Adipocyte (in vitro differentiated cells): ENCODE results near the gene MORF4L1.
"Not testable (repeated sequence)": the region's sequence is repeated elsewhere in the genome, so short reads cannot be mapped to it uniquely, and the experiment has no call there.

Experiments
- DNase-seq: peaks from one replicate; pipeline ENCODE4 v3.0.0-alpha.2; 2015; ENCODE audit warnings: low read depth
- H3K27me3 ChIP-seq: replicated peaks from 2 replicates; pipeline ENCODE4 v1.7.0; 2013; ENCODE audit warnings: mild to moderate bottlenecking, low read length, moderate library complexity; ENCODE audit not compliant: control insufficient read depth, insufficient read depth
- H3K36me3 ChIP-seq: 2 replicates; pipeline ENCODE4 v1.7.0; 2013; ENCODE audit warnings: low read length, mild to moderate bottlenecking, moderate library complexity; ENCODE audit not compliant: control insufficient read depth, insufficient read depth, severe bottlenecking
- H3K4me1 ChIP-seq: 2 replicates; pipeline ENCODE4 v1.7.0; 2013; ENCODE audit warnings: mild to moderate bottlenecking, low read length, moderate library complexity; ENCODE audit not compliant: control insufficient read depth, insufficient read depth
- H3K4me3 ChIP-seq: 2 replicates; pipeline ENCODE4 v1.7.0; 2013; ENCODE audit warnings: mild to moderate bottlenecking, low read length, moderate library complexity
- H3K9ac ChIP-seq: 2 replicates; pipeline ENCODE4 v1.7.0; 2013; ENCODE audit warnings: mild to moderate bottlenecking, low read length, moderate library complexity
- H3K9me3 ChIP-seq: 2 replicates; pipeline ENCODE4 v1.7.0; 2013; ENCODE audit warnings: mild to moderate bottlenecking, low read length, moderate library complexity; ENCODE audit not compliant: control insufficient read depth

Gene MORF4L1

DNA sequence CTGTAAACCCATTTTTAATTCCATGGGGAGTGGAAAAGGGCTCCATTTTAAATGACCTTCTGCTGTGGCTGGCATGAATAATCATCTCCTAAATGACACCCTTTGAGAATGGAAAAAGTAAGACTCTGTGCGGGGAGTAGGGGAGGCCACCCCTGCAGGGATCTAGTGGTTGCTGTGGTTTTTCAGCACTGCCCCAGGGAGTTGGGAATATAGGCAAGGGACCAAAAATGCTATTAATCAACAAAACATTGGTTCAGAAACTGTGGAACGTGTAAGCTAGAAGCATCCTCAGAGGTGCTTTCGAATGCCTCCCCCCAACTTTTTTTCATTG is 31.3 kb upstream of the MORF4L1 start:
- Histone ChIP-seq H3K4me3 (peak overlapping the region; percentile 44), H3K9ac (no peak overlapping the region)

DNA sequence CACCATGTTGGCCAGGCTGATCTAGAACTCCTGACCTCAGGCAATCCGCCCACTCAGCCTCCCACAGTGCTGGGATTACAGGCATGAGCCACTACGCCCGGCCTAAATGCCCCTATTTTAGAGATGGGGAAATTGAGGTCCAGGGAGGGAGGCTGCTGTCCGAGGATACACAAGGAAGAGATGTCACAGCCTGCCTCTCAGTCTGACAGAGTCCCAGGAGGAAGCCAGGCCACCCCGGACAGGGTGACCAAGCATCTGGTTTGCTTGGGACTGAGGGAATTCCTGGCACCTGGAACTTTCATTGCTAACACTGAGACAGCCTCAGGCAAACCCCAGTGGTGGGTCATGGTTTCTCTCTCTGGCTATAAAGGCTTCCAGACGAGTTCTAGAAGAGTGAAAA is 30.8 kb upstream of the MORF4L1 start:
- Histone ChIP-seq H3K9ac (no peak overlapping the region), H3K27me3 (no peaks in the 10 kb centered on the region), H3K4me3 (no peak overlapping the region), H3K36me3 (no peaks in the 10 kb centered on the region), H3K9me3 (no peaks in the 10 kb centered on the region), H3K4me1 (peaks cover 25% of the 10 kb centered on the region)
- no peak for DNase-seq

More for the DNA sequence above, 31.3 kb upstream of the MORF4L1 start:
- H3K4me1 ChIP-seq, result peaks cover 25% of the 10 kb centered on the region
- peak; percentile 31 for DNase-seq
- no peaks in the 10 kb centered on the region for H3K9me3 ChIP-seq
- H3K36me3 ChIP-seq, result no peaks in the 10 kb centered on the region
- no peaks in the 10 kb centered on the region for H3K27me3 ChIP-seq

DNA sequence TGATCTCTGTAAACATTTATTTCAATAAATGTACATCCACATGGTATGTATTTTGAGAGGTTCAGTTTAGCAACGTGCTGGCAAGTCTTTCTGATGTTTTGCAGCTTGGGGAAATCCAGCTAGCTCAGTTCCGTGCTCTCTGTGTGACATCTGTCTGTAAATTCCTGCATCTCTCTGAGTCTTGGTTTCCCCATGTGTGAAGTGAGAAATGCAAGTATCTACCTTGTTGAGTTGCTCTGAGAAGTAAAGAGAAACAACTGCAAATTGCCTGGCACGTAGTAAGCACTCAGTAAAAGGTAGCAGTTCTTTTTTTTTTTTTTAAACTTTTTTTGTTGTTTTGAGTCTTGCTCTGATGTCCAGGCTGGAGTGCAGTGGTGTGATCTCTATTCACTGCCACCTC is 30.2 kb upstream of the MORF4L1 start:
- Histone ChIP-seq H3K4me3 (no peak overlapping the region), H3K9me3 (no peaks in the 10 kb centered on the region), H3K36me3 (no peaks in the 10 kb centered on the region), H3K27me3 (no peaks in the 10 kb centered on the region), H3K9ac (no peak overlapping the region), H3K4me1 (peaks cover 25% of the 10 kb centered on the region)
- DNase-seq, result no peak

DNA sequence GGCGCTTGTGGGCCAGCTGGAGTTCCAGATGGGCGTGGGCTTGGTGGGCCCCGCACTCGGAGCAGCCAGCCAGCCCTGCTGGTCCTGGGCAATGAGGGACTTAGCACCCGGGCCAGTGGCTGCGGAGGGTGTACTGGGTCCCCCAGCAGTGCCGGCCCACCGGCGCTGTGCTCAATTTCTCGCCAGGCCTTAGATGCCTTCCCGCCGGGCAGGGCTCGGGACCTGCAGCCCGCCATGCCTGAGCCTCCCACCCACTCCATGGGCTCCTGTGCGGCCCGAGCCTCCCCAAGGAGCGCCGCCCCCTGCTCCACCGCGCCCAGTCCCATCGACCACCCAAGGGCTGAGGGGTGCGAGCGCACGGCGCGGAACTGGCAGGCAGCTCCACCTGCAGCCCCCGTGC is 25.8 kb upstream of the MORF4L1 start:
- H3K9me3 ChIP-seq, H3K9ac ChIP-seq, H3K27me3 ChIP-seq, H3K36me3 ChIP-seq, DNase-seq, H3K4me3 ChIP-seq, H3K4me1 ChIP-seq: not testable (repeated sequence)

DNA sequence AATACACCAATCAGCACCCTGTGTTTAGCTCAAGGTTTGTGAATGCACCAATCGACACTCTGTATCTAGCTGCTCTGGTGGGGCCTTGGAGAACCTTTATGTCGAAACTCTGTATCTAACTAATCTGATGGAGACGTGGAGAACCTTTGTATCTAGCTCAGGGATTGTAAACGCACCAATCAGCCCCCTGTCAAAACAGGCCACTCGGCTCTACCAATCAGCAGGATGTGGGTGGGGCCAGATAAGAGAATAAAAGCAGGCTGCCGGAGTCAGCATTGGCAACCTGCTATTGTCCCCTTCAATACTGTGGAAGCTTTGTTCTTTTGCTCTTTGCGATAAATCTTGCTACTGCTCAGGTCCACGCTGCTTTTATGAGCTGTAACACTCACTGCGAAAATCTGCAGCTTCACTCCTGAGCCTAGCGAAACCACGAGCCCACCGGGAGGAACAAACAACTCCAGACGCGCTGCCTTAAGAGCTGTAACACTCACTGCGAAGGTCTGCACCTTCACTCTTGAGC is 25.2 kb upstream of the MORF4L1 start:
- not testable (repeated sequence) for DNase-seq, H3K4me1 ChIP-seq, H3K27me3 ChIP-seq, H3K4me3 ChIP-seq, H3K36me3 ChIP-seq, H3K9me3 ChIP-seq, H3K9ac ChIP-seq

DNA sequence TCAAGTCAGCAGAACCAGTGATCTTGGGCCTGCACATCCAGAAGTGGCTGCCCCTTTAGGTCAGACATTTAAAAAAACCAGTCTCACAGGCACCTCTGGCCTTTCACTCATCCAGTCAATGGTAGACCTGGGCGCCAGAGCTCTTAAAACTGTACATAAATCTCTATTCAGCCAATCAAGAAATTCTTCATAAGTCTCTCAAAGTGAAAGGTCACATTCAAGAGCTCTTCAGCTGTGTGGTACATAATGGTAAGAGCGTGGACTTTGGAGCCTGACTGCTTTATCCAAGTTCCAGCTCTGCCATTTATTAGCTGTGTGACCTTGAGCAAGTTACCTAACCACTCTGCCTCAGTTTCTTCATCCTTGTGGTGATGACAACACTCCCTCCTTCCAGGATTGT is 22.3 kb upstream of the MORF4L1 start:
- DNase-seq, result no peak
- Histone ChIP-seq H3K4me3 (no peak overlapping the region), H3K36me3 (no peaks in the 10 kb centered on the region), H3K4me1 (peaks cover 6% of the 10 kb centered on the region), H3K9me3 (no peaks in the 10 kb centered on the region), H3K9ac (no peak overlapping the region), H3K27me3 (no peaks in the 10 kb centered on the region)

DNA sequence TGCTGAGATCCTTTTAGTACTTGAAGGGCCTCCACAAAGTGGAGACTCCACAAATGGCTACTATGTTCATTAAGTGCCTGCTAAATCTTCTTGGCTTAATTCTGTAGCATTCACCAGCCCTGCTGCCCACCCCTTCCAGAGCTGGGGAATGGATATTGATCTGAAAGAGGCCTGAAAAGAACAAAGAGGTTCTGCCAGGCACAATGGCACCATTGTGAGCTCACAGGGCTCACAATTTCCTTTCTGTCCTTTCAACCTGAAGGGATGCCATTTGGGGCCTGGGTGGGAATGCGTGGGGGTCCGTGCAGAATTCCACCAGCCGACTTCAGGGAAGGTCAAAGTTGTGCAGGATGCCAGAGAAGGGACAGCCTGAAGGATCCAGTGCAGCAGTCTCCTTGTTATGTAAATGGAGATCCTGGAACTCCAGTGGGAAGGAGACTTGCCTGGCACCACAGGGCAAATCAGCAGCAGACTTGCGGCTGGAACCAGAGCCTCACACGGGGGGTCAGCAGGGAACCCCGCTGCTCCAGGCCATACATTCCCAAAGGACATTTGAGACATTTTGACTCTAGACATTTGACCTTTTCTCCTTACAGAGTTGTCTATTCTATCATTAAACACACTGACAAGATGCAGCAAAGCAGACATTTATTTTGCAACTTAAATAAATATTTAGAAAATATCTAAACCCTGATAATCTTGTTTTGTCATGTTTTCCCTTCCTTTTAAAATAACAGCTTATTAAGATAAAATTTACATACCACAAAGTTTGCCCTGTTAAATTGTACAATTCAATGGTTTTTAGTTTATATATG is 21.5 kb upstream of the MORF4L1 start:
- no peaks in the 10 kb centered on the region for H3K9me3 ChIP-seq
- no peaks in the 10 kb centered on the region for H3K27me3 ChIP-seq
- DNase-seq, result no peak
- H3K4me3 ChIP-seq, result no peak overlapping the region
- H3K4me1 ChIP-seq, result peaks cover 7% of the 10 kb centered on the region
- no peak overlapping the region for H3K9ac ChIP-seq
- no peaks in the 10 kb centered on the region for H3K36me3 ChIP-seq

DNA sequence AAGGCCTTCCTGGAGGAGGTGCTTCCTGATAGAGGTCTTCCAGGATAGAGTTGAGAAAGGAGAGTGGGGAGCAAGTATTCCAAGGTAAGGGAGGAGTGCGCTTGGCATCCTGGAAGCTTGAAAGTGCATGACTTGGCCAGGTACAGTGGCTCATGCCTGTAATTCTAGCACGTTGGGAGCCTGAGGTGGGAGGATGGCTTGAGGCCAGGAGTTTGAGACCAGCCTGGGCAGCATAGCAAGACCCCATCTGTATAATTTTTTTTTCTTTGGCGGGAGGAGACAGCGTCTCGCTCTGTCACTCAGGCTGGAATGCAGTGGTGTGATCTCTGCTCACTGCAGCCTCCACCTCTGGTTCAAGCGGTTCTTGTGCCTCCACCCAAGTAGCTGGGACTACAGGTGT is 19.2 kb upstream of the MORF4L1 start:
- Histone ChIP-seq H3K36me3 (no peaks in the 10 kb centered on the region), H3K27me3 (no peaks in the 10 kb centered on the region), H3K4me1 (peaks cover 7% of the 10 kb centered on the region), H3K9ac (no peak overlapping the region), H3K9me3 (no peaks in the 10 kb centered on the region), H3K4me3 (no peak overlapping the region)
- DNase-seq, result no peak

DNA sequence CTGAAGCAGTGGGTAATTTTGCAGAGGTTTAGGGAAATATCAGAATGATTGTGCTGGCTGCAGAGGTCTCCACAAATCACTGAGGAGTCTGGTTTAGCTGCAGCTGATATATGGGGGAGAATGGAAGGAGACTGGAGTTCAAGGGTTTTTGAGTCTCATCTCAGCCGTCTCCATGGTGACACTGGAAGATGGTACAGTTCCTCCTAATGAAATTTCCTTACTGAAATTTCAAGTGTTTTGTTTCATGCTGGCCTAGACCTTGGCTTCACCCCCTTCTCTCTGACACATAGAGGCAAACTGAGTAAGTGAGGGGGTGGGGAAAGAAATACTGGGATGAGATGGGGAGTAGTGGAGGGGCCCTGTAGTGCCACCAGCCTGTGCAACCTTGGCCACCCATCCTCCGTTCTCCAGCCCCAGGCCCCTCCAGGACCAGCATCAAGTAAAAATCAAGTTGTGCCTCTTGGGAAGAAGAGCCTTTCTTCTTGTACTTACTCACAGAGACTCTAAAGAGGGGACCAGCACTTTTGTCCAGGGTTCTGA is 17.8 kb upstream of the MORF4L1 start:
- Histone ChIP-seq H3K9me3 (no peaks in the 10 kb centered on the region), H3K4me3 (no peak overlapping the region), H3K9ac (peak overlapping the region; percentile 42), H3K4me1 (peaks cover 14% of the 10 kb centered on the region), H3K36me3 (no peaks in the 10 kb centered on the region), H3K27me3 (no peaks in the 10 kb centered on the region)
- no peak for DNase-seq

DNA sequence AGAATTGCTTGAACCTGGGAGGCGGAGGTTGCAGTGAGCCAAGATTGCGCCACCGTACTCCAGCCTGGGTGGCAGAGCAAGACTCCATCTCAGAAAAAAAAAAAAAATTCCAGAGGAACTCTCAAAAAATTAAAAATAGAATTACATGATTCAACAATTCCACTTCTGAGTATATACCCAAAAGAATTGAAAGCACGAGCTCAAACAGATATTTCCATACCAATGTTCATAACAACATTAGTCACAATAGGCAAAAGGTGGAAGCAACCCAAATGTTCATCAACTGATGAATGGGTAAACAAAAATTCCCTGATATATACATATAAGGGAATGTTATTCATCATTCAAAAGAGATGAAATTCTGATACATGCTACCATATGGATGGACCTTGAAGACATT is 16.9 kb upstream of the MORF4L1 start:
- Histone ChIP-seq H3K27me3 (no peaks in the 10 kb centered on the region), H3K9ac (no peak overlapping the region), H3K36me3 (no peaks in the 10 kb centered on the region), H3K4me3 (no peak overlapping the region), H3K9me3 (no peaks in the 10 kb centered on the region), H3K4me1 (peaks cover 14% of the 10 kb centered on the region)
- DNase-seq, result peak; percentile 85

DNA sequence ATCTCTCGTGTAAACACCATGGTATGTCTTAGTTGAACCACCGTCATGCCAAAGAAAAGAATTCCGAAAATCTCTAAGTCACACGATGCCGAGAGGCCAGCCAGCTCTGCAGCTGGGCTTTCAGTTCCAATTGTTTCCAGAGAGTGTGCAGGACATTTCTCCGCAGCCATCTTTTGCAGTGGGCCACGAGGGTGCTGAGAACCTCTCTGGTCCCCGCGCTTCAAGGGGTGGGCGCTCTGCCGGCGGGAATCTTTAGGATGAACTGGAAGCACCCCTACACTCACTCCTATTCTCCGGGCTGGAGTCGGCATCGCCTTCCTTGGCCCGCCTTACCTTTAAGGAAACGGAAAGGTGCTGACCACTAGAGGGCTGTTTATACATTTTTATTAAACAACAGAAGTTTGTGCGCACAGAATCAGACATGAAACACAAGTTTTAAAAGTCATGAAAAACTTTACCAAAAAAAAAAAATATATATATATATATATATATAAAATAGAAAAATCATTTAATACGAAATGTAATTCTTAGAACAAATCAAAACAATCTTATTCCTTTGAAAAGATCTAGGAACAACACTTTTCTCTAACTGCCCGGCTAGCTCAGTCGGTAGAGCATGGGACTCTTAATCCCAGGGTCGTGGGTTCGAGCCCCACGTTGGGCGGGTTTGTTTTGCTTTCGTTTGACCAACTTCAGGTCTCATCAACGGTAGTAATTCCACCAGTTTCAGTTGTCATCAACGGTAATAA is 12.5 kb upstream of the MORF4L1 start:
- peak; percentile 91 for DNase-seq
- no peaks in the 10 kb centered on the region for H3K9me3 ChIP-seq
- H3K4me3 ChIP-seq, result peak overlapping the region; percentile 84
- peak overlapping the region; percentile 90 for H3K9ac ChIP-seq
- H3K4me1 ChIP-seq, result peaks cover 10% of the 10 kb centered on the region
- no peaks in the 10 kb centered on the region for H3K27me3 ChIP-seq
- no peaks in the 10 kb centered on the region for H3K36me3 ChIP-seq
